Measurements from ENCODE around the gene CEP57L1. TPM values are rescaled to one million over a fixed set of nuclear protein-coding genes. Genes with fewer than 3 reads are reported as not detected.

The CEP57L1 gene
- polyA plus RNA-seq, 1 donor from 2014 or later, result 19.7 TPM

GRCh38 chr6:109056661-109057060 lies 38.6 kb upstream of the CEP57L1 start:
- H3K9me3 ChIP-seq (ENCODE audit: low read length), result no peaks in the 10 kb centered on the region
- no peak overlapping the region for H3K27ac ChIP-seq (ENCODE audit: low read length)
- no peaks in the 10 kb centered on the region for H3K9me2 ChIP-seq (ENCODE audit: insufficient read depth, low read length)
- H3K4me3 ChIP-seq (ENCODE audit: low read length), result no peak overlapping the region
- H3K27me3 ChIP-seq (ENCODE audit: insufficient read depth, low read depth, low read length), result no peaks in the 10 kb centered on the region
- H3F3A ChIP-seq (ENCODE audit: insufficient read depth, low read length, poor library complexity, severe bottlenecking), result no peaks in the 10 kb centered on the region
- no peaks in the 10 kb centered on the region for H3K79me2 ChIP-seq (replicated peaks; ENCODE audit: insufficient read depth, low read length)
- no peak overlapping the region for H3K9ac ChIP-seq (ENCODE audit: low read length)
- no peak for TF ChIP-seq EP300 (conservative IDR thresholded peaks at IDR 0.05; ENCODE audit: poor library complexity, severe bottlenecking)
- no peaks in the 10 kb centered on the region for H4K20me1 ChIP-seq (ENCODE audit: insufficient read depth)
- H3K4me2 ChIP-seq (ENCODE audit: low read length), result no peak overlapping the region
- no peak overlapping the region for H2AFZ ChIP-seq (ENCODE audit: low read depth, low read length)
- no peaks in the 10 kb centered on the region for H3K36me3 ChIP-seq (ENCODE audit: insufficient read depth, low read length)

GRCh38 chr6:109058620-109059019 lies 36.7 kb upstream of the CEP57L1 start:
- H3K4me2 ChIP-seq (ENCODE audit: low read length), result no peak overlapping the region
- TF ChIP-seq EP300 (conservative IDR thresholded peaks at IDR 0.05; ENCODE audit: poor library complexity, severe bottlenecking) (no peak), POLR2AphosphoS5 (IDR thresholded peaks at IDR 0.05) (no peak), RAD21 (conservative IDR thresholded peaks at IDR 0.05) (no peak), CTCF (IDR thresholded peaks at IDR 0.05; ENCODE audit: poor library complexity, severe bottlenecking) (no peak), TAF1 (IDR thresholded peaks at IDR 0.05; ENCODE audit: low read depth) (no peak), SMC3 (conservative IDR thresholded peaks at IDR 0.05; ENCODE audit: poor library complexity) (no peak), EZH2 (IDR thresholded peaks at IDR 0.05; ENCODE audit: borderline replicate concordance, insufficient read depth, low read length, poor library complexity, severe bottlenecking) (no peak), REST (IDR thresholded peaks at IDR 0.05; ENCODE audit: borderline replicate concordance) (no peak), MXI1 (conservative IDR thresholded peaks at IDR 0.05; ENCODE audit: poor library complexity, severe bottlenecking) (no peak)
- H3K79me2 ChIP-seq (replicated peaks; ENCODE audit: insufficient read depth, low read length), result no peaks in the 10 kb centered on the region
- H3K9me2 ChIP-seq (ENCODE audit: insufficient read depth, low read length), result no peaks in the 10 kb centered on the region
- no peaks in the 10 kb centered on the region for H3K36me3 ChIP-seq (ENCODE audit: insufficient read depth, low read length)
- no peaks in the 10 kb centered on the region for H3K27me3 ChIP-seq (ENCODE audit: insufficient read depth, low read depth, low read length)
- no peaks in the 10 kb centered on the region for H3F3A ChIP-seq (ENCODE audit: insufficient read depth, low read length, poor library complexity, severe bottlenecking)
- H3K4me3 ChIP-seq (ENCODE audit: low read length), result no peak overlapping the region
- no peaks in the 10 kb centered on the region for H3K9me3 ChIP-seq (ENCODE audit: low read length)
- no peaks in the 10 kb centered on the region for H4K20me1 ChIP-seq (ENCODE audit: insufficient read depth)
- H2AFZ ChIP-seq (ENCODE audit: low read depth, low read length), result no peak overlapping the region
- H3K27ac ChIP-seq (ENCODE audit: low read length), result no peak overlapping the region
- H3K9ac ChIP-seq (ENCODE audit: low read length), result no peak overlapping the region

- Histone ChIP-seq H3K9ac (ENCODE audit: low read length) (no peak overlapping the region), H3K9me2 (ENCODE audit: insufficient read depth, low read length) (no peaks in the 10 kb centered on the region), H3K36me3 (ENCODE audit: insufficient read depth, low read length) (no peaks in the 10 kb centered on the region), H3K9me3 (ENCODE audit: low read length) (no peaks in the 10 kb centered on the region), H3K27me3 (ENCODE audit: insufficient read depth, low read depth, low read length) (no peaks in the 10 kb centered on the region), H4K20me1 (ENCODE audit: insufficient read depth) (no peaks in the 10 kb centered on the region), H3K4me2 (ENCODE audit: low read length) (no peak overlapping the region), H3K27ac (ENCODE audit: low read length) (no peak overlapping the region), H3F3A (ENCODE audit: insufficient read depth, low read length, poor library complexity, severe bottlenecking) (no peaks in the 10 kb centered on the region), H3K4me3 (ENCODE audit: low read length) (no peak overlapping the region), H2AFZ (ENCODE audit: low read depth, low read length) (no peak overlapping the region), H3K79me2 (replicated peaks; ENCODE audit: insufficient read depth, low read length) (no peaks in the 10 kb centered on the region)
- TF ChIP-seq CTCF (IDR thresholded peaks at IDR 0.05; ENCODE audit: poor library complexity, severe bottlenecking) (no peak), POLR2AphosphoS5 (IDR thresholded peaks at IDR 0.05) (no peak), EZH2 (IDR thresholded peaks at IDR 0.05; ENCODE audit: borderline replicate concordance, insufficient read depth, low read length, poor library complexity, severe bottlenecking) (no peak), TAF1 (IDR thresholded peaks at IDR 0.05; ENCODE audit: low read depth) (no peak), REST (IDR thresholded peaks at IDR 0.05; ENCODE audit: borderline replicate concordance) (no peak)
Measured at GRCh38 chr6:109059153-109059552, 36.2 kb upstream of the CEP57L1 start.
